ENCODE results near the gene DPH1.

Gene DPH1

GRCh38 chr17:2028737-2029136 is 1.2 kb upstream of the DPH1 start:
- TF ChIP-seq CTCF (IDR thresholded peaks at IDR 0.05; ENCODE audit: low read depth, low read length), result no peak
- H3K4me3 ChIP-seq (ENCODE audit: low read depth, low read length), result no peak overlapping the region

GRCh38 chr17:2030779-2031163 is 818 bp downstream of the DPH1 start:
- TF ChIP-seq CTCF (IDR thresholded peaks at IDR 0.05; ENCODE audit: low read depth, low read length), result peak; percentile 62
- peak overlapping the region; percentile 99 for H3K4me3 ChIP-seq (ENCODE audit: low read depth, low read length)

- no peak for TF ChIP-seq CTCF (IDR thresholded peaks at IDR 0.05; ENCODE audit: low read depth, low read length)
Measured at GRCh38 chr17:2033153-2033552, 3.2 kb downstream of the DPH1 start.

GRCh38 chr17:2034157-2034556 is 4.2 kb downstream of the DPH1 start:
- H3K4me3 ChIP-seq (ENCODE audit: low read depth, low read length), result no peak overlapping the region
- TF ChIP-seq CTCF (IDR thresholded peaks at IDR 0.05; ENCODE audit: low read depth, low read length), result no peak

More at GRCh38 chr17:2033153-2033552, 3.2 kb downstream of the DPH1 start:
- no peak overlapping the region for H3K4me3 ChIP-seq (ENCODE audit: low read depth, low read length)

GRCh38 chr17:2034806-2035540 is 5.0 kb downstream of the DPH1 start:
- no peak for TF ChIP-seq CTCF (IDR thresholded peaks at IDR 0.05; ENCODE audit: low read depth, low read length)

GRCh38 chr17:2035541-2036488 is 5.9 kb downstream of the DPH1 start:
- TF ChIP-seq CTCF (IDR thresholded peaks at IDR 0.05; ENCODE audit: low read depth, low read length), result no peak
- no peak overlapping the region for H3K4me3 ChIP-seq (ENCODE audit: low read depth, low read length)

More at GRCh38 chr17:2034806-2035540, 5.0 kb downstream of the DPH1 start:
- no peak overlapping the region for H3K4me3 ChIP-seq (ENCODE audit: low read depth, low read length)

- no peak overlapping the region for H3K4me3 ChIP-seq (ENCODE audit: low read depth, low read length)
- no peak for TF ChIP-seq CTCF (IDR thresholded peaks at IDR 0.05; ENCODE audit: low read depth, low read length)
Measured at GRCh38 chr17:2037155-2037554, 7.2 kb downstream of the DPH1 start.
